Hepatocyte (in vitro differentiated cells): ENCODE data around the gene ABCA2. TPM values are rescaled to one million over a fixed set of nuclear protein-coding genes. Genes with fewer than 3 reads are reported as not detected.

Experiments
- DNase-seq: peaks from one replicate; pipeline ENCODE4 v3.0.0-alpha.2; 2016; ENCODE audit warnings: low spot score
- H2AFZ ChIP-seq: fragments of 200-600 bp; sonication (generic); 2 replicates; pipeline ENCODE4 v1.6.0; 2016; ENCODE audit warnings: antibody characterized with exemption, mild to moderate bottlenecking
- H3K27ac ChIP-seq: fragments of 200-600 bp; sonication (generic); 2 replicates; pipeline ENCODE4 v1.5.1; 2016; ENCODE audit warnings: mild to moderate bottlenecking
- H3K27me3 ChIP-seq: fragments of 200-600 bp; sonication (generic); 2 replicates; pipeline ENCODE4 v1.6.1; 2016
- H3K36me3 ChIP-seq: fragments of 200-600 bp; sonication (generic); replicated peaks from 2 replicates; pipeline ENCODE4 v1.5.1; 2016; ENCODE audit warnings: low read depth; ENCODE audit not compliant: insufficient read depth
- H3K4me1 ChIP-seq: fragments of 200-600 bp; sonication (generic); 2 replicates; pipeline ENCODE4 v1.5.1; 2016; ENCODE audit warnings: mild to moderate bottlenecking, moderate library complexity; ENCODE audit not compliant: insufficient read depth
- H3K4me2 ChIP-seq: fragments of 200-600 bp; sonication (generic); 2 replicates; pipeline ENCODE4 v1.6.0; 2016
- H3K4me3 ChIP-seq: fragments of 200-600 bp; sonication (generic); 2 replicates; pipeline ENCODE4 v1.5.1; 2016; ENCODE audit warnings: mild to moderate bottlenecking
- H3K79me2 ChIP-seq: fragments of 200-600 bp; sonication (generic); 2 replicates; pipeline ENCODE4 v1.6.0; 2017; ENCODE audit warnings: mild to moderate bottlenecking
- H3K9me2 ChIP-seq: fragments of 200-600 bp; sonication (generic); replicated peaks from 2 replicates; pipeline ENCODE4 v1.6.0; 2017; ENCODE audit warnings: mild to moderate bottlenecking; ENCODE audit not compliant: insufficient read depth
- H3K9me3 ChIP-seq: fragments of 200-600 bp; sonication (generic); 2 replicates; pipeline ENCODE4 v1.5.1; 2016; ENCODE audit warnings: low read depth, mild to moderate bottlenecking
- H4K20me1 ChIP-seq: fragments of 200-600 bp; sonication (generic); 2 replicates; pipeline ENCODE4 v1.6.0; 2016; ENCODE audit warnings: mild to moderate bottlenecking; ENCODE audit not compliant: insufficient read depth, poor library complexity, severe bottlenecking
- EZH2 ChIP-seq: fragments of 200-600 bp; sonication (generic); IDR thresholded peaks from 2 replicates; pipeline ENCODE4 v1.6.1; 2016; ENCODE audit warnings: antibody characterized with exemption, mild to moderate bottlenecking, borderline replicate concordance
- EZH2phosphoT487 ChIP-seq: fragments of 200-600 bp; sonication (generic); IDR thresholded peaks from one replicate; pipeline ENCODE4 v1.6.1; 2018; ENCODE audit warnings: antibody characterized with exemption, mild to moderate bottlenecking, low read depth, moderate library complexity; ENCODE audit not compliant: unreplicated experiment, severe bottlenecking
- WGBS: methylation state at CpG from one replicate; pipeline ENCODE4 v1.1.6; 2016; ENCODE audit warnings: low lambda C conversion rate; ENCODE audit errors: missing lambda C conversion rate; 5-methylcytosine and 5-hydroxymethylcytosine counted together
- polyA plus RNA-seq: library from polyadenylated mRNA; unstranded; fragments of >200 nt; fragmentation: Nextera tagmentation; extraction: Ambion mirVana; gene quantifications from 2 replicates; pipeline ENCODE4 v1.2.1, GENCODE V29; 2016
- total RNA-seq: library from RNA; depleted of rRNA; stranded (reverse); fragments of >200 nt; gene quantifications from 2 replicates; pipeline ENCODE4 v1.2.3, GENCODE V29; 2014
- TF ChIP-seq, protein P1 (sequence below): fragments of 200-600 bp; sonication (generic); IDR thresholded peaks from 2 replicates; pipeline ENCODE4 v1.5.1; 2016; ENCODE audit warnings: antibody characterized with exemption, mild to moderate bottlenecking; ENCODE audit not compliant: poor library complexity

The ABCA2 gene
- total and polyA plus RNA-seq, 2 experiments from 2014 or later: 14.6 to 15.6 TPM

- H3K27me3 ChIP-seq: no peaks in the 10 kb centered on the region
- H3K9me2 ChIP-seq: no peaks in the 10 kb centered on the region
Observed at GRCh38 chr9:136960212-136960937, 67.7 kb downstream of the ABCA2 start.

DNA sequence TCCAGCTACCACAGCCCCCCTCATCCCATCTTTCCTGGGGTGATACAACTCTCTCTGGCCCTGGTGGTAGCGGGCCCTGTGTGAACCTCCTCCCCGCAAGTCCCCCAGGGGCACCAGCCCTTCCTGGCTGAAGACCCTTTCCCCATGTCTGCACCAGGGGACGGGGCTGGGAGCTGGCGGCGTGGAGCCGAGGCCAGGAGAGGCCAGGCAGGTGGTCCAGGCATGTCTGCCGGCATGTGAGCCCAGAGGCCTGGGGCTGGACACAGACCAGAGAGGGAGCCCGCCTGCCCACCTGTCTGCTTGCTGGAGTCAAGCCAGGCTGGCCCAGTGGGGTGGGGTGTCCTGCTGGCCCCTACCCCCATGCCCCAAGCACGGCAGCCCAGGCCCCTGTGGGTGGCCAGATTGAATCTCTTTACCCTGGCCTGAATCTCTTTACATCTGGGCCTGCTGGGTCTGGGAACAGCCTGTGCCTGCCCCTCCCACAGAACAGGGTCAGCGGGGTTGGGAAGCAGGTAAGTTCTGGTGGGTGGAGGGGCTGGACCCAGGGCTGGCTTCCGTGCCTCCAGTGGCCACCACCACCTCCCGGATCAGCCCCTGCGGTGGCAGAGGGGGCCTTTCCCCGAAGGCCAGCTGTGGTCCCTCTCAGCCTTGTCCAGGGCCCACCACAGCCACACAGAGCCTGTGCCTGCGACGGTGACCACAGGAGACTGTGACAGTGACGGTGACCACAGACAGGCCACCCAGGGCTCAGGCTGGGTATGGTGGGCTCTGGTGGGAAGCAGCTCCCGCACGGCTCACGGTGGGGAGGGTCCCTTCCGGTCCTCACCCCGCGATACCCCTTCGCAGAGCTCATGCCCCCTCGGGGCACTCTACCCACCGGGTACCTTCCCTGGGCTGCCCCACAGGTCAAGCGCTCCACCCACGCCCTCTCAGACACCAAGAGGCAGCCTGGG is 68.9 kb downstream of the ABCA2 start:
- no peaks in the 10 kb centered on the region for H4K20me1 ChIP-seq
- TF ChIP-seq, protein P1, sequence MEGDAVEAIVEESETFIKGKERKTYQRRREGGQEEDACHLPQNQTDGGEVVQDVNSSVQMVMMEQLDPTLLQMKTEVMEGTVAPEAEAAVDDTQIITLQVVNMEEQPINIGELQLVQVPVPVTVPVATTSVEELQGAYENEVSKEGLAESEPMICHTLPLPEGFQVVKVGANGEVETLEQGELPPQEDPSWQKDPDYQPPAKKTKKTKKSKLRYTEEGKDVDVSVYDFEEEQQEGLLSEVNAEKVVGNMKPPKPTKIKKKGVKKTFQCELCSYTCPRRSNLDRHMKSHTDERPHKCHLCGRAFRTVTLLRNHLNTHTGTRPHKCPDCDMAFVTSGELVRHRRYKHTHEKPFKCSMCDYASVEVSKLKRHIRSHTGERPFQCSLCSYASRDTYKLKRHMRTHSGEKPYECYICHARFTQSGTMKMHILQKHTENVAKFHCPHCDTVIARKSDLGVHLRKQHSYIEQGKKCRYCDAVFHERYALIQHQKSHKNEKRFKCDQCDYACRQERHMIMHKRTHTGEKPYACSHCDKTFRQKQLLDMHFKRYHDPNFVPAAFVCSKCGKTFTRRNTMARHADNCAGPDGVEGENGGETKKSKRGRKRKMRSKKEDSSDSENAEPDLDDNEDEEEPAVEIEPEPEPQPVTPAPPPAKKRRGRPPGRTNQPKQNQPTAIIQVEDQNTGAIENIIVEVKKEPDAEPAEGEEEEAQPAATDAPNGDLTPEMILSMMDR: no peak
- TF ChIP-seq EZH2 (no peak), EZH2phosphoT487 (no peak)
- H3K27ac ChIP-seq: no peak overlapping the region
- H3K4me3 ChIP-seq: no peak overlapping the region
- H2AFZ ChIP-seq: no peak overlapping the region
- no peaks in the 10 kb centered on the region for H3K4me1 ChIP-seq
- no peaks in the 10 kb centered on the region for H3K9me2 ChIP-seq
- H3K4me2 ChIP-seq: no peak overlapping the region
- 86% methylated on average over 28 of the region's 28 CpGs for WGBS
- H3K79me2 ChIP-seq: no peaks in the 10 kb centered on the region
- no peaks in the 10 kb centered on the region for H3K27me3 ChIP-seq
- no peaks in the 10 kb centered on the region for H3K36me3 ChIP-seq
- no peaks in the 10 kb centered on the region for H3K9me3 ChIP-seq
- no peak for DNase-seq

More at GRCh38 chr9:136960212-136960937, 67.7 kb downstream of the ABCA2 start:
- Histone ChIP-seq H3K4me3 (no peak overlapping the region), H4K20me1 (no peaks in the 10 kb centered on the region), H3K4me2 (no peak overlapping the region), H2AFZ (no peak overlapping the region), H3K4me1 (no peaks in the 10 kb centered on the region), H3K9me3 (no peaks in the 10 kb centered on the region), H3K36me3 (no peaks in the 10 kb centered on the region), H3K79me2 (no peaks in the 10 kb centered on the region), H3K27ac (no peak overlapping the region)
- TF ChIP-seq EZH2phosphoT487 (no peak), EZH2 (no peak)
- TF ChIP-seq, protein P1: no peak
- no peak for DNase-seq
- 92% methylated on average over 11 of the region's 19 CpGs for WGBS

GRCh38 chr9:136958473-136958872 is 69.6 kb downstream of the ABCA2 start:
- no peak overlapping the region for H2AFZ ChIP-seq
- H3K36me3 ChIP-seq: no peaks in the 10 kb centered on the region
- WGBS: 97% methylated on average over 7 of the region's 7 CpGs
- no peak for TF ChIP-seq EZH2phosphoT487
- H3K27me3 ChIP-seq: no peaks in the 10 kb centered on the region
- DNase-seq: no peak
- no peak overlapping the region for H3K27ac ChIP-seq
- no peaks in the 10 kb centered on the region for H3K4me1 ChIP-seq
- H4K20me1 ChIP-seq: no peaks in the 10 kb centered on the region
- H3K4me3 ChIP-seq: no peak overlapping the region
- H3K9me3 ChIP-seq: no peaks in the 10 kb centered on the region
- no peaks in the 10 kb centered on the region for H3K9me2 ChIP-seq
- H3K79me2 ChIP-seq: no peaks in the 10 kb centered on the region
- no peak overlapping the region for H3K4me2 ChIP-seq

DNA sequence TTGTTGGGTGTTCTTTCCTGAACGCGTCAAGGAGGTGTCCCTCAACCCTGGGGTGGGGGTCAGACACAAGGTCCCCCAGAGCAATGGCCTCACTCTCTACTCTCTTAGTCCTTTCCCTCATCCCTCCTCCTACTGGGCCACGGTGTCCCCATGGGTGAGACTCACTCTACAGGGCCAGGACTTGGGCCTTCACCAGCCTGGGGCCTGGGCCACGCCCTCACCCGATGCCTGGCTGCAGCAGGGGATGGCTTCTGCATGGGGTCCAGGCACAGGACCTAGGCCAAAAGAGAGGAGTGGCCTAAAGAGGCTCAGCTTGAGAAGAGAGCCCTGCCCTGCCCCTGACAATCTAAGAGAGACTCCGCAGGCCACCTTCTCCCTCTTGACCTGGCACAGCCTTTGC is 70.1 kb downstream of the ABCA2 start:
- Histone ChIP-seq H3K36me3 (no peaks in the 10 kb centered on the region), H4K20me1 (no peaks in the 10 kb centered on the region), H3K4me1 (no peaks in the 10 kb centered on the region), H2AFZ (no peak overlapping the region), H3K4me2 (no peak overlapping the region), H3K9me2 (no peaks in the 10 kb centered on the region), H3K4me3 (no peak overlapping the region), H3K27me3 (no peaks in the 10 kb centered on the region), H3K79me2 (no peaks in the 10 kb centered on the region), H3K27ac (no peak overlapping the region), H3K9me3 (no peaks in the 10 kb centered on the region)
- no peak for DNase-seq
- TF ChIP-seq EZH2phosphoT487 (no peak), EZH2 (no peak)
- TF ChIP-seq, protein P1: no peak
- WGBS: 94% methylated on average over 6 of the region's 6 CpGs
